ENCODE data around the gene PCBP3. TPM values are rescaled to one million over a fixed set of nuclear protein-coding genes. Genes with fewer than 3 reads are reported as not detected.

PCBP3 gene
- total RNA-seq, 1 experiment from 2014 or later, result 10.9 TPM

GRCh38 chr21:45721671-45722070 is 78.1 kb downstream of the PCBP3 start:
- Histone ChIP-seq H3K14ac (ENCODE audit: insufficient read depth, low read length) (no peak overlapping the region), H2AFZ (ENCODE audit: low read length) (no peak overlapping the region), H3K9ac (ENCODE audit: extremely low read depth, insufficient read length, low read length) (no peak overlapping the region), H3K27ac (ENCODE audit: insufficient read length, low read depth, low read length) (no peak overlapping the region), H2BK120ac (ENCODE audit: low read depth, low read length, poor library complexity, severe bottlenecking) (no peak overlapping the region), H3K79me1 (ENCODE audit: insufficient read depth, low read depth, low read length, poor library complexity, severe bottlenecking) (no peaks in the 10 kb centered on the region), H3K27me3 (ENCODE audit: insufficient read depth, low read length) (no peaks in the 10 kb centered on the region), H3K4me1 (ENCODE audit: insufficient read depth, low read length) (no peaks in the 10 kb centered on the region), H3K4me2 (ENCODE audit: insufficient read depth, insufficient read length, low read length) (no peak overlapping the region), H3K4ac (ENCODE audit: low read depth, low read length) (no peak overlapping the region), H3K56ac (ENCODE audit: insufficient read length, low read depth, low read length) (no peak overlapping the region), H2BK12ac (ENCODE audit: insufficient read length, low read depth, low read length) (no peak overlapping the region), H4K5ac (ENCODE audit: insufficient read length, low read depth, low read length) (no peak overlapping the region), H3K79me2 (ENCODE audit: insufficient read depth, low read length) (no peaks in the 10 kb centered on the region), H3K23ac (ENCODE audit: insufficient read length, low read depth, low read length) (no peak overlapping the region), H3T11ph (ENCODE audit: low read length) (no peak overlapping the region), H2BK20ac (ENCODE audit: low read depth, low read length, poor library complexity, severe bottlenecking) (no peak overlapping the region), H4K8ac (replicated peaks; ENCODE audit: insufficient read length, low read depth, low read length) (no peak overlapping the region), H3K18ac (ENCODE audit: insufficient read length, low read depth, low read length) (no peak overlapping the region), H3K23me2 (ENCODE audit: insufficient read length, low read depth, low read length, poor library complexity, severe bottlenecking) (no peaks in the 10 kb centered on the region), H4K20me1 (ENCODE audit: control insufficient read depth, insufficient read depth, insufficient read length) (no peaks in the 10 kb centered on the region), H4K91ac (ENCODE audit: insufficient read length, low read depth, low read length) (no peak overlapping the region), H3K9me3 (ENCODE audit: control insufficient read depth, low read depth, low read length) (no peaks in the 10 kb centered on the region), H2BK5ac (ENCODE audit: insufficient read length, low read length) (no peak overlapping the region), H2AK5ac (ENCODE audit: insufficient read length, low read length) (no peak overlapping the region), H2BK15ac (ENCODE audit: low read depth, low read length) (no peak overlapping the region)
- Mint-ChIP-seq H3K27me3 (ENCODE audit: low read depth) (no peaks in the 10 kb centered on the region), H3K4me3 (no peak overlapping the region), H3K27ac (no peak overlapping the region), H3K4me1 (peaks cover 4 to 6% of the 10 kb centered on the region in 2 experiments; a peak in 3 of 4 replicates), H3K9me3 (no peaks in the 10 kb centered on the region), H3K36me3 (ENCODE audit: insufficient read depth in 1 of 3, low read depth in 3 of 3) (no peaks in the 10 kb centered on the region)
- no peak for DNase-seq
- no peak for TF ChIP-seq CTCF (conservative IDR thresholded peaks at IDR 0.05)
- WGBS (ENCODE audit: extremely low coverage, insufficient read length, low lambda C conversion rate), result no CpG with 5 or more reads among the region's 6 CpGs
